Kidney (tissue), 14 donors: Measurements from ENCODE around the gene STXBP5. TPM values are rescaled to one million over a fixed set of nuclear protein-coding genes. Genes with fewer than 3 reads are reported as not detected.

Source experiments
- DNase-seq, 5 donors: peaks; one replicate each; pipeline ENCODE4 v3.0.0-alpha.2; 2013 to 2020
- FAIRE-seq: peaks from 2 replicates; lab custom pipeline; 2012; peaks lifted over from hg19 to GRCh38; lab: Jason Lieb, UNC
- H3K27ac ChIP-seq, 2 donors: one replicate each; pipeline ENCODE4 v1.7.0; 2013; ENCODE audit warnings: low read depth in 2 of 2, low read length in 2 of 2, inconsistent platforms in 1 of 2
- H3K27me3 ChIP-seq: one replicate; pipeline ENCODE4 v1.7.1; 2013; ENCODE audit warnings: low read length, inconsistent platforms; ENCODE audit not compliant: control insufficient read depth, insufficient read depth
- H3K36me3 ChIP-seq, 3 donors: one replicate each; pipeline versions ENCODE4 v1.7.0 to v1.7.1; 2013; ENCODE audit warnings: low read length in 3 of 3, control low read depth in 1 of 3, inconsistent platforms in 1 of 3; ENCODE audit not compliant: insufficient read depth in 3 of 3, control insufficient read depth in 2 of 3
- H3K4me1 ChIP-seq, 3 donors: one replicate each; pipeline versions ENCODE4 v1.7.0 to v1.7.1; 2013; ENCODE audit warnings: low read length in 3 of 3, inconsistent platforms in 1 of 3, low read depth in 1 of 3; ENCODE audit not compliant: control insufficient read depth in 2 of 3, insufficient read depth in 2 of 3
- H3K4me3 ChIP-seq, 3 donors: one replicate each; pipeline versions ENCODE4 v1.7.0 to v1.8.1; 2013; ENCODE audit warnings: low read length in 3 of 3, control low read depth in 1 of 3, inconsistent platforms in 1 of 3
- H3K9ac ChIP-seq, 3 donors: one replicate each; pipeline versions ENCODE4 v1.7.0 to v1.7.1; 2013; ENCODE audit warnings: low read length in 3 of 3, control low read depth in 1 of 3, inconsistent platforms in 1 of 3
- H3K9me3 ChIP-seq, 3 donors: one replicate each; pipeline versions ENCODE4 v1.7.0 to v1.7.1; 2013; ENCODE audit warnings: low read length in 3 of 3, control low read depth in 1 of 3, inconsistent platforms in 1 of 3; ENCODE audit not compliant: control insufficient read depth in 2 of 3, insufficient read depth in 1 of 3
- CTCF ChIP-seq: IDR thresholded peaks from 3 replicates; pipeline ENCODE4 v1.5.1; 2012; ENCODE audit warnings: mild to moderate bottlenecking, moderate library complexity, borderline replicate concordance; ENCODE audit not compliant: insufficient read depth; ENCODE audit errors: extremely low read depth
- intact Hi-C: fragments of 100-400 bp; cut with DNase I; formaldehyde crosslinking; loops from one replicate; pipeline ENCODE4 v1.11.1; 2022
- polyA plus RNA-seq: library from polyadenylated mRNA; stranded (reverse); fragments of 350-450 nt; fragmentation: Illumina TruSeq; extraction: RNeasy Lipid Tissue Mini Kit (QIAGEN cat#74804); gene quantifications from one replicate; pipeline ENCODE4 v1.2.3, GENCODE V29; 2014; ENCODE audit warnings: low read depth, low replicate concordance; ENCODE audit not compliant: insufficient read depth
- total RNA-seq: library from RNA; stranded (reverse); fragmentation: NEBNext Ultra II Directional; extraction: Animal tissue kit (Norgen Biotek cat#: 25700); gene quantifications from one replicate; pipeline ENCODE4 v1.2.1, GENCODE V29; 2021
- donor health status: control.
- donor health status: control.
- donor health status: control.
- donor health status: control.
- donor health status: control.
- donor health status: DM: yes; HTN: yes; CAD: no.
- donor health status: Normal renal cell carcinoma (clear cell type).

The STXBP5 gene
- total and polyA plus RNA-seq, 2 donors from 2014 or later = 2.0 to 13.6 TPM

- no peaks in the 10 kb centered on the region for H3K27me3 ChIP-seq
- no peak for FAIRE-seq
- no peaks in the 10 kb centered on the region for H3K36me3 ChIP-seq
- no peak overlapping the region for H3K27ac ChIP-seq
- no peak for DNase-seq
- H3K9me3 ChIP-seq = no peaks in the 10 kb centered on the region
- intact Hi-C loops = no loop called here
- no peak for TF ChIP-seq CTCF
- no peak overlapping the region for H3K9ac ChIP-seq
- H3K4me3 ChIP-seq = no peak overlapping the region
- H3K4me1 ChIP-seq = no peaks in the 10 kb centered on the region
Observed at GRCh38 chr6:147161974-147162495, 42.2 kb upstream of the STXBP5 start.

- Histone ChIP-seq H3K4me3 (no peak overlapping the region), H3K9me3 (no peaks in the 10 kb centered on the region), H3K27ac (no peak overlapping the region), H3K4me1 (no peaks in the 10 kb centered on the region), H3K27me3 (no peaks in the 10 kb centered on the region), H3K9ac (no peak overlapping the region), H3K36me3 (no peaks in the 10 kb centered on the region)
- intact Hi-C loops = no loop called here
- DNase-seq (no peak), FAIRE-seq (no peak)
- TF ChIP-seq CTCF = no peak
Observed at GRCh38 chr6:147164761-147165160, 39.5 kb upstream of the STXBP5 start.

- Histone ChIP-seq H3K9me3 (no peaks in the 10 kb centered on the region), H3K27me3 (no peaks in the 10 kb centered on the region), H3K4me3 (no peak overlapping the region), H3K27ac (no peak overlapping the region), H3K9ac (no peak overlapping the region), H3K4me1 (no peaks in the 10 kb centered on the region), H3K36me3 (no peaks in the 10 kb centered on the region)
- no peak for TF ChIP-seq CTCF
- intact Hi-C loops = no loop called here
- FAIRE-seq (no peak), DNase-seq (no peak)
Observed at GRCh38 chr6:147166360-147166944, 37.8 kb upstream of the STXBP5 start.
